ENCODE results near the gene MOV10L1.

DNA sequence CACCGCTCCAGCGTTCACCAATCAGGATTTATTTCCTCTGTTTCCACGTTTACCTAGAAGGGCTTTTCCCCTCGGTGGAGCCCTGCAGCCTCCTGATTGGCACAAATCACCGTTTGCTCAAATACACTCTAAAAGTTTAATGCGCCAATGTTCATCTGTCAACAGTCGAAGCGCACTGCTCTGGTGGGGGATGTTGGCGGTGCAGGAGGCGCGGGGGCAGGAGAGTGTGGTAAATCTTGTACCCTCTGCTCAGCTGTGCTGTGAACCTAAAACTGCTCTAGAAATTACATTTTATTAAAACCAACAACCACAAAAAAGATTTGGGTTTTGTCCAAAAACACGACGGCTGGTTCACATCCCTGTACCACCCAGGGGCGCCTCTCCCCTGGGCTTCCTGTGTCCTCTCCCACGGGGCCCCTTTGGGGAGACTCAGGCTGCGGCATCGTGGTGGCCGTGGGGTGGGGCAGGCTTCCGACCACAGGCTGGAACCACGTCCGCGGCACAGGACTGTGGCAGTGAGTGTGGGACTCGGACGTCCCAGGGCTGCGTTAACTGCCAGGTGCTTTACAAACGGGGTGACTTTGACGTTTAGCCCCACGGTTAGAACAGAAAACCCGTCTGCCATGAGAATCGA is 45.2 kb upstream of the MOV10L1 start:
- TF ChIP-seq, protein P1, sequence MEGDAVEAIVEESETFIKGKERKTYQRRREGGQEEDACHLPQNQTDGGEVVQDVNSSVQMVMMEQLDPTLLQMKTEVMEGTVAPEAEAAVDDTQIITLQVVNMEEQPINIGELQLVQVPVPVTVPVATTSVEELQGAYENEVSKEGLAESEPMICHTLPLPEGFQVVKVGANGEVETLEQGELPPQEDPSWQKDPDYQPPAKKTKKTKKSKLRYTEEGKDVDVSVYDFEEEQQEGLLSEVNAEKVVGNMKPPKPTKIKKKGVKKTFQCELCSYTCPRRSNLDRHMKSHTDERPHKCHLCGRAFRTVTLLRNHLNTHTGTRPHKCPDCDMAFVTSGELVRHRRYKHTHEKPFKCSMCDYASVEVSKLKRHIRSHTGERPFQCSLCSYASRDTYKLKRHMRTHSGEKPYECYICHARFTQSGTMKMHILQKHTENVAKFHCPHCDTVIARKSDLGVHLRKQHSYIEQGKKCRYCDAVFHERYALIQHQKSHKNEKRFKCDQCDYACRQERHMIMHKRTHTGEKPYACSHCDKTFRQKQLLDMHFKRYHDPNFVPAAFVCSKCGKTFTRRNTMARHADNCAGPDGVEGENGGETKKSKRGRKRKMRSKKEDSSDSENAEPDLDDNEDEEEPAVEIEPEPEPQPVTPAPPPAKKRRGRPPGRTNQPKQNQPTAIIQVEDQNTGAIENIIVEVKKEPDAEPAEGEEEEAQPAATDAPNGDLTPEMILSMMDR (IDR thresholded peaks at IDR 0.05): no peak
- TF ChIP-seq EP300 (IDR thresholded peaks at IDR 0.05): no peak
- no peak for TF ChIP-seq POLR2A (IDR thresholded peaks at IDR 0.05)
